ENCODE results near the gene LRRC45. TPM values are rescaled to one million over a fixed set of nuclear protein-coding genes. Genes with fewer than 3 reads are reported as not detected.

The LRRC45 gene
- total RNA-seq, 2 donors from 2014 or later: 16.6 to 60.0 TPM

GRCh38 chr17:82051776-82052637, 28.9 kb downstream of the LRRC45 start, which contains the start of the genes GPS1 and RFNG:
Gene GPS1, plus strand, starts transcription at chr17:82051898. Its CDS starts 34 bp downstream, at chr17:82051932.
Gene RFNG, minus strand, starts transcription at chr17:82051811. Its CDS starts 45 bp downstream, at chr17:82051766.
- no peak within 1 kb of the TSS for H3K27ac ChIP-seq
- H3K4me3 ChIP-seq: peak within 1 kb of the TSS; percentile 94
- no peaks in the 10 kb centered on the region for H3K27me3 ChIP-seq
- H3K9me3 ChIP-seq: no peaks in the 10 kb centered on the region
- peaks cover 16% of the 10 kb centered on the region for H3K4me1 ChIP-seq
- intact Hi-C loops (cut with DNase I): no loop called here
- DNase-seq: peak; percentile 84
- TF ChIP-seq CTCF (IDR thresholded peaks at IDR 0.05): no peak
- H3K9ac ChIP-seq (ENCODE audit: low read depth in 2 of 2, low read length in 2 of 2): peak within 1 kb of the TSS; percentile 77 to 88
- H3K36me3 ChIP-seq: no peaks in the 10 kb centered on the region

GRCh38 chr17:82052638-82053059, 29.5 kb downstream of the LRRC45 start:
- DNase-seq: no peak
- intact Hi-C loops (cut with DNase I): no loop called here
- Histone ChIP-seq H3K27ac (no peak overlapping the region), H3K36me3 (no peaks in the 10 kb centered on the region), H3K9ac (ENCODE audit: low read depth in 2 of 2, low read length in 2 of 2) (peak overlapping the region; percentile 77 to 88), H3K27me3 (no peaks in the 10 kb centered on the region), H3K4me3 (peak overlapping the region; percentile 94), H3K9me3 (no peaks in the 10 kb centered on the region), H3K4me1 (peaks cover 16% of the 10 kb centered on the region)
- TF ChIP-seq CTCF (IDR thresholded peaks at IDR 0.05): no peak

- TF ChIP-seq CTCF (IDR thresholded peaks at IDR 0.05): no peak
- DNase-seq: no peak
- Histone ChIP-seq H3K4me1 (peaks cover 16% of the 10 kb centered on the region), H3K9ac (ENCODE audit: low read depth in 2 of 2, low read length in 2 of 2) (peak overlapping the region; percentile 77 to 88), H3K27me3 (no peaks in the 10 kb centered on the region), H3K36me3 (peaks cover 2% of the 10 kb centered on the region), H3K9me3 (no peaks in the 10 kb centered on the region), H3K4me3 (peak overlapping the region; percentile 94), H3K27ac (no peak overlapping the region)
- intact Hi-C loops (cut with DNase I): no loop called here
Observed at GRCh38 chr17:82053130-82053529, 30.0 kb downstream of the LRRC45 start.

- Histone ChIP-seq H3K36me3 (peaks cover 6% of the 10 kb centered on the region), H3K4me3 (no peak overlapping the region), H3K27ac (no peak overlapping the region), H3K27me3 (no peaks in the 10 kb centered on the region), H3K4me1 (peaks cover 16% of the 10 kb centered on the region), H3K9ac (ENCODE audit: low read depth in 2 of 2, low read length in 2 of 2) (no peak overlapping the region), H3K9me3 (no peaks in the 10 kb centered on the region)
- no peak for DNase-seq
- TF ChIP-seq CTCF (IDR thresholded peaks at IDR 0.05): no peak
- intact Hi-C loops (cut with DNase I): no loop called here
Observed at GRCh38 chr17:82053556-82054263, 30.6 kb downstream of the LRRC45 start.

- no peak for DNase-seq
- intact Hi-C loops (cut with DNase I): no loop called here
- no peaks in the 10 kb centered on the region for H3K27me3 ChIP-seq
Observed at GRCh38 chr17:82054351-82055022, 31.4 kb downstream of the LRRC45 start.

More at GRCh38 chr17:82054351-82055022, 31.4 kb downstream of the LRRC45 start:
- no peak overlapping the region for H3K9ac ChIP-seq (ENCODE audit: low read depth in 2 of 2, low read length in 2 of 2)
- H3K27ac ChIP-seq: no peak overlapping the region
- no peak overlapping the region for H3K4me3 ChIP-seq
- H3K9me3 ChIP-seq: no peaks in the 10 kb centered on the region
- H3K4me1 ChIP-seq: peaks cover 16% of the 10 kb centered on the region
- H3K36me3 ChIP-seq: peaks cover 6% of the 10 kb centered on the region
- TF ChIP-seq CTCF (IDR thresholded peaks at IDR 0.05): no peak
